Measurements from ENCODE around the gene MYO5A. TPM values are rescaled to one million over a fixed set of nuclear protein-coding genes. Genes with fewer than 3 reads are reported as not detected.

Gene MYO5A
- total and polyA plus RNA-seq, 2 donors (not counting 3 experiments of a cell fraction or from before 2014, with no cell fraction given), result 31.9 to 91.9 TPM

DNA sequence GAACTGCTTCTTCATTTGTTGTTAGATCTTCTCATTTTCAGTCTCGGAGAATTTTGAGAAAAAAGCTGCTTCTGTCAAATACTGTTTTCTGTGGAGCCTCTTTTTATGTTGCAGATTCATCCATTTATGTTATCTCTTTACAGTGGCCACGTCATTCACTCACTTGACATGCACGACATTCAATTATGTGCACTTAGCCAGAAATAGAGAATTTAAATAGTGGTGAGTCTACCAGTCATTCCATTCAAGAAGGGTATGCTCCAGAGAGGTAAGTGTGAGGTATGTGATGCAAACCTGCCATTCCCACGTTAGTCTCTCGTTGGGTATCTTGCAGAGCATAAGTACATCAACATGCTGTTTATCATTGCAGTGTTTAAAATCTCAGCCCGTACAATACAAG, 30.3 kb upstream of the MYO5A start:
- POLR2A ChIA-PET, result no interaction called here
- Histone ChIP-seq H3K9me3 (replicated peaks; ENCODE audit: control insufficient read depth, insufficient read depth, low read length) (no peaks in the 10 kb centered on the region), H3K9ac (replicated peaks; ENCODE audit: extremely low read depth, insufficient read depth, low read length) (no peak overlapping the region), H3K4me2 (ENCODE audit: insufficient read depth, low read length) (no peak overlapping the region), H3K9me1 (replicated peaks; ENCODE audit: control insufficient read depth, extremely low read depth, insufficient read depth, low read length) (peaks cover 5% of the 10 kb centered on the region), H3K4me3 (replicated peaks in 1 of 3; ENCODE audit: insufficient read depth in 1 of 3, low read depth in 1 of 3, low read length in 3 of 3) (no peak overlapping the region), H3K4me1 (ENCODE audit: control insufficient read depth, extremely low read depth, insufficient read depth, low read length) (peaks cover 2% of the 10 kb centered on the region), H2AFZ (ENCODE audit: low read depth, low read length) (no peak overlapping the region), H3K27me3 (ENCODE audit: control insufficient read depth in 2 of 2, insufficient read depth in 2 of 2, low read length in 2 of 2) (no peaks in the 10 kb centered on the region), H4K20me1 (replicated peaks; ENCODE audit: control insufficient read depth, extremely low read depth, insufficient read depth, low read length) (peaks cover 9% of the 10 kb centered on the region), H3K36me3 (ENCODE audit: control insufficient read depth in 2 of 2, extremely low read depth in 1 of 2, insufficient read depth in 2 of 2, low read length in 2 of 2) (peaks cover 0 to 11% of the 10 kb centered on the region in 2 experiments), H3K27ac (ENCODE audit: insufficient read depth, low read depth, low read length) (no peak overlapping the region), H3K79me2 (ENCODE audit: control insufficient read depth, insufficient read depth, low read length) (peaks cover 91% of the 10 kb centered on the region)
- TF ChIP-seq EZH2 (IDR thresholded peaks at IDR 0.05; ENCODE audit: borderline replicate concordance, low read depth, low read length, severe bottlenecking), result no peak
- TF ChIP-seq MYC (IDR thresholded peaks at IDR 0.05; ENCODE audit: low read depth, low read length), result no peak
- no peak for TF ChIP-seq GATA2 (IDR thresholded peaks at IDR 0.05; ENCODE audit: insufficient read depth, insufficient read length, low read depth, low read length)
- no peak for TF ChIP-seq FOS (IDR thresholded peaks at IDR 0.05; ENCODE audit: borderline replicate concordance, insufficient read depth, low read length)
- TF ChIP-seq, protein P1, sequence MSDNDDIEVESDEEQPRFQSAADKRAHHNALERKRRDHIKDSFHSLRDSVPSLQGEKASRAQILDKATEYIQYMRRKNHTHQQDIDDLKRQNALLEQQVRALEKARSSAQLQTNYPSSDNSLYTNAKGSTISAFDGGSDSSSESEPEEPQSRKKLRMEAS (IDR thresholded peaks at IDR 0.05; ENCODE audit: insufficient read depth, insufficient read length), result no peak
- CTCF ChIA-PET, result interaction anchor here (1.5 to 2.0 kb wide), 3 partner anchors 9 to 228 kb away, joined by 4 to 6 read pairs (median 4); partner anchors contain the start of gene ARPP19
- dilution Hi-C loops (cut with MboI; ENCODE audit: extremely low pct_ligation_motif_present, low sequenced_read_pairs), result no loop called here
- intact Hi-C loops (cut with micrococcal nuclease), result no loop called here
- no TSS peak for BruUV-seq (replicated peaks)
- no peak for FAIRE-seq
- DNase-seq (ENCODE audit: low read depth, low spot score), result no peak

DNA sequence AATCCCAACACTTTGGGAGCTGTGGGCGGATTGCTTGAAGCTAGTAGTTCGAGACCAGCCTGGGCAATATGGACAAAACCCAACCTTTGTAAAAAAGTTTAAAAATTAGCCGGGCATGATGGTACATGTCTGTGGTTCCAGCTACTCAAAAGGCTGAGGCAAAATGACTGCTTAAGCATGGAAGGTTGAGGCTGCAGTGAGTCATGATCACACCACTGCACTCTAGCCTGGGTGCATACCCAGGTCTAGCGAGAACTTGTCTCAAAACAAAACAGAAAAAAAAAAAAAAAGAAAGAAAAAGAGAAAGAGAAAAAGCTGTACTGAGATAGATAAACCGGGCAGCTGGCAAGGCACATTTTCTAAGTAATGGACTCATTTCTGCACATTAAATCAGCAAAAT, 29.5 kb upstream of the MYO5A start:
- no peak overlapping the region for H2AFZ ChIP-seq (ENCODE audit: low read depth, low read length)
- H3K36me3 ChIP-seq (ENCODE audit: control insufficient read depth in 2 of 2, extremely low read depth in 1 of 2, insufficient read depth in 2 of 2, low read length in 2 of 2), result peaks cover 0 to 14% of the 10 kb centered on the region in 2 experiments
- peaks cover 91% of the 10 kb centered on the region for H3K79me2 ChIP-seq (ENCODE audit: control insufficient read depth, insufficient read depth, low read length)
- no peak overlapping the region for H3K4me2 ChIP-seq (ENCODE audit: insufficient read depth, low read length)
- ChIA-PET POLR2A (interaction anchor here (0.6 kb wide), 1 partner anchor 155 kb away, joined by 3 read pairs; no protein-coding TSS in a partner anchor), CTCF (interaction anchor here (1.2 to 2.0 kb wide), 3 partner anchors 8 to 227 kb away, joined by 3 to 6 read pairs (median 4); no protein-coding TSS in a partner anchor)
- peak; percentile 43 for DNase-seq (ENCODE audit: low read depth, low spot score)
- no peaks in the 10 kb centered on the region for H3K9me3 ChIP-seq (replicated peaks; ENCODE audit: control insufficient read depth, insufficient read depth, low read length)
- no peaks in the 10 kb centered on the region for H3K27me3 ChIP-seq (ENCODE audit: control insufficient read depth in 2 of 2, insufficient read depth in 2 of 2, low read length in 2 of 2)
- H3K27ac ChIP-seq (ENCODE audit: insufficient read depth, low read depth, low read length), result peak overlapping the region; percentile 46
- peaks cover 9% of the 10 kb centered on the region for H4K20me1 ChIP-seq (replicated peaks; ENCODE audit: control insufficient read depth, extremely low read depth, insufficient read depth, low read length)
- no peak overlapping the region for H3K9ac ChIP-seq (replicated peaks; ENCODE audit: extremely low read depth, insufficient read depth, low read length)
- FAIRE-seq, result no peak
- no peak for TF ChIP-seq JUN (IDR thresholded peaks at IDR 0.05; ENCODE audit: borderline replicate concordance, insufficient read depth, insufficient read length, low read depth)
- TF ChIP-seq FOS (IDR thresholded peaks at IDR 0.05; ENCODE audit: borderline replicate concordance, insufficient read depth, low read length), result peak; percentile 44
- H3K4me3 ChIP-seq (replicated peaks in 1 of 3; ENCODE audit: insufficient read depth in 1 of 3, low read depth in 1 of 3, low read length in 3 of 3), result no peak overlapping the region
- dilution Hi-C loops (cut with MboI; ENCODE audit: extremely low pct_ligation_motif_present, low sequenced_read_pairs) (no loop called here), intact Hi-C loops (cut with micrococcal nuclease) (no loop called here)
- peaks cover 2% of the 10 kb centered on the region for H3K4me1 ChIP-seq (ENCODE audit: control insufficient read depth, extremely low read depth, insufficient read depth, low read length)
- BruUV-seq (replicated peaks), result no TSS peak
- peaks cover 5% of the 10 kb centered on the region for H3K9me1 ChIP-seq (replicated peaks; ENCODE audit: control insufficient read depth, extremely low read depth, insufficient read depth, low read length)

All from endothelial cell of umbilical vein (primary cell).